Measurements from ENCODE around the gene LPCAT2. TPM values are rescaled to one million over a fixed set of nuclear protein-coding genes. Genes with fewer than 3 reads are reported as not detected.

LPCAT2 gene
- total and polyA plus RNA-seq, 2 of the 8 experiments (the other 6 are each of a cell fraction or from before 2014, with no cell fraction given) = 2.2 to 10.6 TPM

- H3K4ac ChIP-seq (replicated peaks; ENCODE audit: insufficient read length, low read depth, low read length) = no peak overlapping the region
- H2BK5ac ChIP-seq (ENCODE audit: low read depth, low read length) = no peak overlapping the region
- ChIA-PET POLR2A (ENCODE audit: partially characterized antibody) (interaction anchor here (1.1 kb wide), 1 partner anchor 15 kb away, joined by 3 read pairs; no protein-coding TSS in a partner anchor), CTCF (ENCODE audit: partially characterized antibody) (interaction anchor here (3.2 kb wide), 1 partner anchor 131 kb away, joined by 8 read pairs; no protein-coding TSS in a partner anchor)
- H3K23me2 ChIP-seq (ENCODE audit: low read depth, low read length) = no peaks in the 10 kb centered on the region
- no peaks in the 10 kb centered on the region for H3K4me1 ChIP-seq (replicated peaks in 1 of 4; ENCODE audit: control insufficient read depth in 3 of 4, insufficient read depth in 4 of 4, low read length in 3 of 4)
- 93% methylated on average over 5 of the region's 5 CpGs; no CpG with 5 or more reads in 1 of the 2 experiments for WGBS, 2 experiments (ENCODE audit: extremely low coverage in 1 of 2, insufficient coverage in 1 of 2, insufficient read length in 1 of 2, insufficient replicate concordance in 2 of 2, low coverage in 1 of 2, low lambda C conversion rate in 2 of 2, missing lambda C conversion rate in 1 of 2)
- no peak overlapping the region for H2BK12ac ChIP-seq (ENCODE audit: low read depth, low read length)
- no peak overlapping the region for H3K14ac ChIP-seq (ENCODE audit: insufficient read length)
- TF ChIP-seq PHF8 (conservative IDR thresholded peaks at IDR 0.05; ENCODE audit: low read depth, low read length) (no peak), SRF (IDR thresholded peaks at IDR 0.05; ENCODE audit: low read depth, low read length) (no peak), ZNF274 (IDR thresholded peaks at IDR 0.05; ENCODE audit: borderline replicate concordance, extremely low read depth, low read length) (no peak), CREB1 (IDR thresholded peaks at IDR 0.05) (no peak), GTF2F1 (IDR thresholded peaks at IDR 0.05; ENCODE audit: borderline replicate concordance, low read depth, low read length) (no peak), KDM5A (IDR thresholded peaks at IDR 0.05; ENCODE audit: low read length) (no peak)
- H3K79me2 ChIP-seq (ENCODE audit: control insufficient read depth in 1 of 2, insufficient read depth in 2 of 2, low read length in 2 of 2) = no peaks in the 10 kb centered on the region
- no peak overlapping the region for H3K9ac ChIP-seq (replicated peaks in 1 of 4; ENCODE audit: extremely low read depth in 1 of 4, low read depth in 3 of 4, low read length in 3 of 4)
- no peak overlapping the region for H3K18ac ChIP-seq (ENCODE audit: extremely low read depth, low read length)
- H3K9me3 ChIP-seq (ENCODE audit: insufficient read depth in 2 of 2, low read depth in 1 of 2, low read length in 1 of 2) = no peaks in the 10 kb centered on the region
- H3K36me3 ChIP-seq (ENCODE audit: control insufficient read depth in 2 of 4, insufficient read depth in 4 of 4, low read length in 3 of 4) = no peaks in the 10 kb centered on the region
- H3K27ac ChIP-seq (ENCODE audit: low read depth, low read length) = no peak overlapping the region
- H4K20me1 ChIP-seq (replicated peaks in 1 of 2; ENCODE audit: control insufficient read depth in 1 of 2, insufficient read depth in 2 of 2, low read length in 2 of 2) = no peaks in the 10 kb centered on the region
- no peak overlapping the region for H2AK5ac ChIP-seq (ENCODE audit: low read depth, low read length)
- H3K27me3 ChIP-seq (replicated peaks in 1 of 4; ENCODE audit: control insufficient read depth in 3 of 4, extremely low read depth in 1 of 4, insufficient read depth in 3 of 4, low read length in 3 of 4) = no peaks in the 10 kb centered on the region
- no peak overlapping the region for H3K4me2 ChIP-seq (ENCODE audit: insufficient read depth in 1 of 2, low read depth in 2 of 2, low read length in 2 of 2)
- no peak overlapping the region for H3K4me3 ChIP-seq (ENCODE audit: extremely low read depth in 1 of 4, insufficient read depth in 2 of 4, low read depth in 3 of 4, low read length in 4 of 4)
- no peak overlapping the region for H4K91ac ChIP-seq (replicated peaks; ENCODE audit: insufficient read length, low read length)
- H4K5ac ChIP-seq (ENCODE audit: insufficient read length, low read depth, low read length) = no peak overlapping the region
- H2BK15ac ChIP-seq (ENCODE audit: low read length) = no peak overlapping the region
- H3K79me1 ChIP-seq (ENCODE audit: low read depth, low read length) = no peaks in the 10 kb centered on the region
- H2BK120ac ChIP-seq (replicated peaks; ENCODE audit: low read depth, low read length) = no peak overlapping the region
- DNase-seq (ENCODE audit: low read depth in 1 of 2, low spot score in 2 of 2) = no peak
- no peak overlapping the region for H2BK20ac ChIP-seq (ENCODE audit: low read length)
- no peak overlapping the region for H3K56ac ChIP-seq (replicated peaks; ENCODE audit: insufficient read length, low read depth, low read length)
- no peak overlapping the region for H3K23ac ChIP-seq (ENCODE audit: insufficient read length)
- FAIRE-seq = no peak
- H2AFZ ChIP-seq (ENCODE audit: low read length) = no peak overlapping the region
- no peak overlapping the region for H4K8ac ChIP-seq (ENCODE audit: extremely low read depth, insufficient read depth, low read length)
Observed at GRCh38 chr16:55570159-55570558, 61.3 kb downstream of the LPCAT2 start.
